HEK293T (cell line): ENCODE data around the gene HOXA5.

ENCODE experiments used
- CTCF ChIA-PET: fragments of 350-600 bp; formaldehyde crosslinking; extraction: SDS; loops from one replicate; lab custom pipeline; 2021; ENCODE audit warnings: antibody characterized with exemption, inconsistent platforms; lab: Yijun Ruan, JAX
- POLR2A ChIA-PET: fragments of 350-600 bp; formaldehyde crosslinking; extraction: SDS; loops from one replicate; lab custom pipeline; 2020; ENCODE audit warnings: antibody characterized with exemption, inconsistent platforms; lab: Yijun Ruan, JAX
- DNase-seq: peaks from one replicate; pipeline ENCODE4 v3.0.0; 2012; ENCODE audit warnings: mixed read lengths; ENCODE audit errors: extremely low spot score
- ARNT ChIP-seq: fragments of 450-650 bp; IDR thresholded peaks from 2 replicates; pipeline ENCODE4 v1.6.1; 2017; ENCODE audit warnings: mild to moderate bottlenecking
- BHLHE40 ChIP-seq: fragments of 450-650 bp; IDR thresholded peaks from 2 replicates; pipeline ENCODE4 v1.6.1; 2016; ENCODE audit warnings: mild to moderate bottlenecking, moderate library complexity, borderline replicate concordance
- CTBP1 ChIP-seq: fragments of 450-650 bp; IDR thresholded peaks from 2 replicates; pipeline ENCODE4 v1.6.1; 2016; ENCODE audit warnings: borderline replicate concordance
- ELF4 ChIP-seq: fragments of 450-650 bp; IDR thresholded peaks from 2 replicates; pipeline ENCODE4 v1.6.1; 2017; ENCODE audit warnings: antibody characterized with exemption
- FOXA1 ChIP-seq: fragments of 450-650 bp; IDR thresholded peaks from 2 replicates; pipeline ENCODE4 v1.6.1; 2016; ENCODE audit warnings: mild to moderate bottlenecking
- FOXK2 ChIP-seq: fragments of 450-650 bp; IDR thresholded peaks from 2 replicates; pipeline ENCODE4 v1.6.1; 2016; ENCODE audit warnings: mild to moderate bottlenecking
- FOXM1 ChIP-seq: fragments of 450-650 bp; IDR thresholded peaks from 2 replicates; pipeline ENCODE4 v1.6.1; 2017; ENCODE audit warnings: mild to moderate bottlenecking, borderline replicate concordance
- HDGF ChIP-seq: fragments of 450-650 bp; IDR thresholded peaks from 2 replicates; pipeline ENCODE4 v1.6.1; 2017; ENCODE audit warnings: antibody characterized with exemption, borderline replicate concordance
- L3MBTL2 ChIP-seq: fragments of 450-650 bp; conservative IDR thresholded peaks from 2 replicates; pipeline ENCODE4 v1.6.1; 2016; ENCODE audit warnings: mild to moderate bottlenecking
- LEF1 ChIP-seq: fragments of 450-650 bp; IDR thresholded peaks from 2 replicates; pipeline ENCODE4 v1.6.1; 2017; ENCODE audit warnings: mild to moderate bottlenecking, borderline replicate concordance
- NFRKB ChIP-seq: fragments of 450-650 bp; IDR thresholded peaks from 2 replicates; pipeline ENCODE4 v1.6.1; 2016; ENCODE audit warnings: mild to moderate bottlenecking, moderate library complexity
- PKNOX1 ChIP-seq: fragments of 450-650 bp; IDR thresholded peaks from 2 replicates; pipeline ENCODE4 v1.6.1; 2016
- SP1 ChIP-seq: fragments of 450-650 bp; IDR thresholded peaks from 2 replicates; pipeline ENCODE4 v1.6.1; 2017
- SUZ12 ChIP-seq: fragments of 450-650 bp; IDR thresholded peaks from 2 replicates; pipeline ENCODE4 v1.6.1; 2016; ENCODE audit warnings: mild to moderate bottlenecking
- TARDBP ChIP-seq: fragments of 450-650 bp; IDR thresholded peaks from 2 replicates; pipeline ENCODE4 v1.6.1; 2016
- ZNF384 ChIP-seq: fragments of 450-650 bp; IDR thresholded peaks from 2 replicates; pipeline ENCODE4 v1.6.1; 2016

HOXA5 gene

GRCh38 chr7:27123477-27124053 is 19.9 kb downstream of the HOXA5 start:
- TF ChIP-seq L3MBTL2 = no peak
- no peak for TF ChIP-seq CTBP1
- TF ChIP-seq HDGF = no peak
- no peak for TF ChIP-seq ZNF384
- TF ChIP-seq SP1 = no peak
- no peak for TF ChIP-seq FOXK2
- TF ChIP-seq BHLHE40 = no peak
- TF ChIP-seq SUZ12 = no peak
- no peak for TF ChIP-seq NFRKB
- TF ChIP-seq TARDBP = no peak
- no peak for TF ChIP-seq PKNOX1
- CTCF ChIA-PET = no interaction called here
- DNase-seq = no peak
- POLR2A ChIA-PET = no interaction called here

- ChIA-PET CTCF (no interaction called here), POLR2A (no interaction called here)
- no peak for DNase-seq
- no peak for TF ChIP-seq CTBP1
- no peak for TF ChIP-seq BHLHE40
- TF ChIP-seq ARNT = no peak
- 0 out of 2 replicates have a peak, but pooled peaks have one; percentile 4 for TF ChIP-seq PKNOX1
Observed at GRCh38 chr7:27123007-27123476, 20.4 kb downstream of the HOXA5 start.

GRCh38 chr7:27122077-27122910 is 21.2 kb downstream of the HOXA5 start:
- ChIA-PET POLR2A (interaction anchor here (1.6 kb wide), 1 partner anchor 11 kb away, joined by 3 read pairs; no protein-coding TSS in a partner anchor), CTCF (interaction anchor here (0.6 kb wide), 1 partner anchor 276 kb away, joined by 3 read pairs; no protein-coding TSS in a partner anchor)
- TF ChIP-seq CTBP1 (no peak), ARNT (no peak), SP1 (no peak), LEF1 (no peak), ZNF384 (no peak), PKNOX1 (no peak)
- no peak for DNase-seq

GRCh38 chr7:27121684-27122076 is 21.8 kb downstream of the HOXA5 start:
- DNase-seq = no peak
- ChIA-PET POLR2A (interaction anchor here (1.6 kb wide), 1 partner anchor 11 kb away, joined by 3 read pairs; no protein-coding TSS in a partner anchor), CTCF (interaction anchor here (0.6 kb wide), 1 partner anchor 275 kb away, joined by 3 read pairs; no protein-coding TSS in a partner anchor)
- TF ChIP-seq ELF4 (no peak), CTBP1 (peak; percentile 84), ARNT (no peak), HDGF (no peak), BHLHE40 (no peak), FOXK2 (no peak), PKNOX1 (peak; percentile 91), SUZ12 (no peak), L3MBTL2 (no peak), FOXA1 (no peak)

GRCh38 chr7:27119412-27119911 is 24.0 kb downstream of the HOXA5 start:
- ChIA-PET CTCF (interaction anchor here (0.8 to 1.4 kb wide), 3 partner anchors 11 to 42 kb away, joined by 3 read pairs; partner anchors contain the start of gene HOXA4), POLR2A (interaction anchor here (0.7 to 8.7 kb wide), 9 partner anchors 9 to 33 kb away, joined by 3 to 103 read pairs (median 4); partner anchors contain the start of genes HOXA1, HOXA3, HOXA4 and HOXA5)
- TF ChIP-seq TARDBP (no peak), BHLHE40 (no peak), ELF4 (no peak), ARNT (no peak), FOXA1 (no peak), FOXM1 (no peak), CTBP1 (no peak)
- no peak for DNase-seq

- DNase-seq = no peak
- ChIA-PET CTCF (no interaction called here), POLR2A (interaction anchor here (1.1 to 8.7 kb wide), 4 partner anchors 11 to 34 kb away, joined by 4 to 103 read pairs (median 8); partner anchors contain the start of genes HOXA1, HOXA3 and HOXA4)
- TF ChIP-seq L3MBTL2 (no peak), PKNOX1 (no peak), SP1 (no peak), TARDBP (no peak), NFRKB (no peak), SUZ12 (no peak), LEF1 (no peak), BHLHE40 (no peak), ELF4 (no peak), FOXK2 (no peak), FOXA1 (no peak), CTBP1 (no peak), HDGF (no peak), FOXM1 (no peak), ARNT (no peak)
Observed at GRCh38 chr7:27118580-27118979, 24.9 kb downstream of the HOXA5 start.
